ENCODE data around the gene ARPP19.

ARPP19 gene

DNA sequence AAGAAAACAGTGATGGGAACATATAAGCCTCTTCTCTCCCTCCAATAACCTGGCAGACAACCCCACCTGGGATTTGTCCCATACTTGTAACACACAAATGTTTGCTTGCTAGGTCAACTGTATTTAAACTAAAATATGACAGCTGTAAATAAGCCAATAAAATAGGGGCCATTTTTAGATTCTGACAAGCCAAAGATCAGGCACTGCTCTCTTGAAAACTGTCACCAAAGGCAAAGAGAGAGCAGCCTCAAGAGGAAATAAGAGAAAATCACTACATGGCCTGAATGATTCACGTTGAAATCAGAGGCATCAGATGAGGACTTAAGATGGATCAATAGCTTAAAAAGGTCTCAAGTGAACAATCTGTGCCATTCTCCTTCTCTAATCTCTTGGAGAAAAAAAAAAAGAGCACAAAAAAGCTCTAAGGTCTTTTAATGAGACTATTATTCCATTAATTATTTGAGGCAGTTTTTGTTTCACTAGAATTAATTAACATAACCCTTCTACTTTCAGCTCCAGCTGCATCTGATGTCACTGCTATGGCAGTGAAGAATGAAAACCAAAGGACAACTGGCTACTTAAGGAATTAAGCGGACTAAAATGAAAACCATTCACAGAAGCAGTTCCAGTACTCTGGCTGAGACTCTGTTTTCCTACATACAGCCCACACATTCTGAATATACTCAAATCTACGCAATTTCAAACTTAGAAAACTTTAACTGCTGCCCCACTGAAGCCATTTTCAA lies 59.2 kb downstream of the ARPP19 start:
- no peak for DNase-seq

DNA sequence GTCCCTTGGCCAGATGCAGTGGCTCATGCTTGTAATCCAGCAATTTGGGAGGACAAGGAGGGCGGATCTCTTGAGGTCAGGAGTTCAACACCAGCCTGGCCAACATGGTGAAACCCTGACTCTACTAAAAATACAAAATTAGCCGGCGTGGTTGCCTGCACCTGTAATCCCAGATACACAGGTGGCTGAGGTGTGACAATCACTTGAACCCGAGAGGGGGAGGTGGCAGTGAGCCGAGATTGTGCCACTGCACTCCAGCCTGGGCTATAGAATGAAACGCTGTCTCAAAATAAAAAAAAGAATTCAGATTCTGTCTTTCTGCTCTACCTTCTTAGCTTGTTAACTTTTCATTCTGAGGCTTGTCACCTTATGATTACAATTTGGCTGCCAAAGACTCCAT lies 62.3 kb downstream of the ARPP19 start:
- DNase-seq: no peak

DNA sequence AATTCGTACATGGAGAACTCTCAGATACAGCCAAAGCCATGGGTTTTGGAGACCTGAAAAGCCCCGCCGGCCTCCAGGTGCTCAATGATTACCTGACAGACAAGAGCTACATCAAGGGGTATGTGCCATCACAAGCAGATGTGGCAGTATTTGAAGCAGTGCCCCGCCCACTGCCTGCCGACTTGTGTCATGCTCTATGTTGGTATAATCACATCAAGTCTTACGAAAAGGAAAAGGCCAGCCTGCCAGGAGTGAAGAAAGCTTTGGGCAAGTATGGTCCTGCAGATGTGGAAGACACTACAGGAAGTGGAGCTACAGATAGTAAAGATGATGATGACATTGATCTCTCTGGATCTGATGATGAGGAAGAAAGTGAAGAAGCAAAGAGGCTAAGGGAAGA lies 63.7 kb downstream of the ARPP19 start:
- no peak for DNase-seq

DNA sequence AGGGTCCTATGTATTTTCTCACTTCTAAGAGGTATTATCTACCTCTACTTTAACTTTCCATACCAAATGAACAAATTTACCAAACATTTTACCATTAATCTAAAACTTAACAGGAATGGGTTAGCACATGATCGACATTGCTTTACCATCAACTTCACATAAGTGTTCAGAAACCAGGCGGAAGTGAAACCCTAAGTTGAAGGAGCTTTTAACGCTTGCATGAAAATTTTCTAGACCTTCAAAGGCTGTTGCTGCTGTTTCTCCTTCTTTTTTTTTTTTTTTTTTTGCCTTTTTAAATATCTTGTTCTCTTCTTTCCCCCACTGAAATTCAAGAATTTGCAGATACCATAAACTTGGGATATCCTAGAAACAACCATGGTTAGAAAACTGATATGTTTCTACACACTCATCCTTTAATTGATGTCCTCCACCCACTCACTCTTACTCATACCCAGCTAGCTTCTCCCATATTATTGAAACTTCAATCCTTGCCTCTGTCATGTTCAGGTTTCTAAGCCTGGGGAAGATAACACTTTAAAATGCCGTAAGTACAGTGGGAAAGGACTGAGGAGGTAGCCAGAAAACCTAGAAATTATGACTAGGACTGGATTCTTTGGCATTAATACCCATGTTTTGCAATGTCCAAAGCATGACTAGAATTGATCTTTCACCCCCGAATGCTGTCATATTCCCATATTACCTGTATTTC lies 64.9 kb downstream of the ARPP19 start:
- DNase-seq: no peak

DNA sequence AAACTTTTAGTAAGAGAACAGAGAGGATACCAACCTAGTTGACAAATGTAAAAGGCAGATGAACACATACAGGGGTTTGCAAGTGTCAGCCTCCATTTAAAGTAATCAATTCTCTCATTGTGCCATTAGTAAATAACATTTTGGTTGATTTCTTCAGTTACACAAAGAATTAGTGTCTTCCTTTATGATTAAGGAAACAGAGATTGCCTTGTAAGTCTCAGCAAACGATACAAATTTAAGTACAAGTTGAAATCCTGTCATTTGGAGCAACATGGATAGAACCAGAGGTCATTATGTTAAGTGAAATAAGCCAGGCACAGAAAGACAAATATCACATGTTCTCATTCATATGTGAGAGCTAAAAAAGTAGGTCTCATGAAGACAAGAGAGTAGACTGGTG lies 66.2 kb downstream of the ARPP19 start:
- DNase-seq: no peak

DNA sequence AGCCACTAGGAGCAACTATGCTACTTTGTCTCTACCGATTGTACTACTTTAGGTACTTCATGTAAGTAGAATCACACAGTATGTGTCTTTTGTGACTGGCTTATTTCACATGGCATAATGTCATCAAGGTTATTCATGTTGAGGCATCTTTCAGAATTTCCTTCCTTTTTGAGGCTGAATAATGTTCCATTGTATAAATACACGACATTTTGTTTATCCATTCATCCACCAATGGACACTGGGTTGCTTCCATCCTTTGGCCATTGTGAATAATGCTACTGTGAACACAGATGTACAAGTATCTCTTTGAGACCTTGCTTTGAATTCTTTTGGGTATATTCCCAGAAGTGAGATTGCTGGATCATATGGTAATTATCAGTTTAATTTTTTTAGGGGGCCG lies 69.3 kb downstream of the ARPP19 start:
- no peak for DNase-seq

DNA sequence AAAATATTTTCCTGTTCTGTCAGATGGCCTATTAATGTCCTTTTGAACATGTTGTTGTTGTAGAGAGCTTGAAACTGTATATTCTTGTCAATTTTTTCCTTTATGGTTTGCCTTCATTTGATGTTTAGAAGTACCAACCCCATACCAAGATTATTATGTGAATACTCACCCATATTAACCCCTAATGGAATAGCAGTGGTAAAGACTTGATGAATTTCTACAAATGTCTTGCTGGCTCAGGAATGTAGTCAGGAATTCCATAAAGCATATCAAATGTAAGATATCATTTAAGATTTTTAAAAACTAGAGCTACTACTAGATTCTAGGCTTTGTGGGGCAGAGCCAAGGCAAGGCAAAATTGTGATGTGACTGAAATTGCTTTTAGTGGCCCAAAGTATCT lies 70.1 kb downstream of the ARPP19 start:
- no peak for DNase-seq
